H9 (cell line): Measurements from ENCODE around the gene PARP2. TPM values are rescaled to one million over a fixed set of nuclear protein-coding genes. Genes with fewer than 3 reads are reported as not detected.

ENCODE experiments used
- DNase-seq: peaks from one replicate; pipeline ENCODE4 v3.0.0-alpha.2; 2017
- H2AFZ ChIP-seq: one replicate; pipeline ENCODE4 v1.6.1; 2013; ENCODE audit warnings: mild to moderate bottlenecking, low read length, control low read depth, moderate library complexity
- H2AK5ac ChIP-seq: 2 replicates; pipeline ENCODE4 v1.6.1; 2013; ENCODE audit warnings: low read length, control low read depth, mixed read lengths; ENCODE audit not compliant: insufficient read length
- H2BK120ac ChIP-seq: one replicate; pipeline ENCODE4 v1.6.1; 2013; ENCODE audit warnings: low read depth, mild to moderate bottlenecking, low read length, control low read depth, inconsistent platforms; ENCODE audit not compliant: poor library complexity, severe bottlenecking
- H2BK12ac ChIP-seq: 2 replicates; pipeline ENCODE4 v1.6.1; 2013; ENCODE audit warnings: low read length, control low read depth, mixed read lengths, low read depth; ENCODE audit not compliant: insufficient read length
- H2BK15ac ChIP-seq: 2 replicates; pipeline ENCODE4 v1.6.1; 2013; ENCODE audit warnings: low read depth, low read length, control low read depth
- H2BK20ac ChIP-seq: one replicate; pipeline ENCODE4 v1.6.1; 2013; ENCODE audit warnings: low read depth, mild to moderate bottlenecking, low read length, control low read depth, inconsistent platforms; ENCODE audit not compliant: poor library complexity, severe bottlenecking
- H2BK5ac ChIP-seq: 2 replicates; pipeline ENCODE4 v1.6.1; 2013; ENCODE audit warnings: low read length, control low read depth, mixed read lengths; ENCODE audit not compliant: insufficient read length
- H3K14ac ChIP-seq: 2 replicates; pipeline ENCODE4 v1.6.1; 2013; ENCODE audit warnings: low read length, control low read depth; ENCODE audit not compliant: insufficient read depth
- H3K18ac ChIP-seq: 2 replicates; pipeline ENCODE4 v1.6.1; 2013; ENCODE audit warnings: low read depth, mild to moderate bottlenecking, mixed read lengths, low read length, control low read depth; ENCODE audit not compliant: insufficient read length
- H3K23ac ChIP-seq: 2 replicates; pipeline ENCODE4 v1.6.1; 2013; ENCODE audit warnings: low read length, control low read depth, mixed read lengths, low read depth; ENCODE audit not compliant: insufficient read length
- H3K23me2 ChIP-seq: 2 replicates; pipeline ENCODE4 v1.6.1; 2013; ENCODE audit warnings: low read depth, mild to moderate bottlenecking, mixed read lengths, low read length, control low read depth; ENCODE audit not compliant: insufficient read length, poor library complexity, severe bottlenecking
- H3K27ac ChIP-seq: 2 replicates; pipeline ENCODE4 v1.5.1; 2013; ENCODE audit warnings: low read length, control low read depth, mixed read lengths, low read depth; ENCODE audit not compliant: insufficient read length
- H3K27me3 ChIP-seq: 2 replicates; pipeline ENCODE4 v1.6.1; 2013; ENCODE audit warnings: low read length, control low read depth, inconsistent platforms; ENCODE audit not compliant: insufficient read depth
- H3K4ac ChIP-seq: 2 replicates; pipeline ENCODE4 v1.6.1; 2013; ENCODE audit warnings: low read depth, mild to moderate bottlenecking, control low read depth, inconsistent platforms, low read length, moderate library complexity
- H3K4me1 ChIP-seq: 2 replicates; pipeline ENCODE4 v1.6.1; 2013; ENCODE audit warnings: low read length, control low read depth, inconsistent platforms; ENCODE audit not compliant: insufficient read depth
- H3K4me2 ChIP-seq: 2 replicates; pipeline ENCODE4 v1.6.1; 2013; ENCODE audit warnings: low read length, control low read depth, mixed read lengths; ENCODE audit not compliant: insufficient read length, insufficient read depth
- H3K56ac ChIP-seq: 2 replicates; pipeline ENCODE4 v1.6.1; 2013; ENCODE audit warnings: low read depth, mild to moderate bottlenecking, mixed read lengths, low read length, control low read depth; ENCODE audit not compliant: insufficient read length
- H3K79me1 ChIP-seq: 2 replicates; pipeline ENCODE4 v1.6.1; 2013; ENCODE audit warnings: low read depth, mild to moderate bottlenecking, moderate library complexity, low read length, control low read depth, inconsistent platforms; ENCODE audit not compliant: insufficient read depth, poor library complexity, severe bottlenecking
- H3K79me2 ChIP-seq: 2 replicates; pipeline ENCODE4 v1.6.1; 2013; ENCODE audit warnings: low read length, control low read depth, inconsistent platforms; ENCODE audit not compliant: insufficient read depth
- H3K9ac ChIP-seq: 2 replicates; pipeline ENCODE4 v1.6.1; 2013; ENCODE audit warnings: low read length, control low read depth, mixed read lengths; ENCODE audit not compliant: insufficient read length; ENCODE audit errors: extremely low read depth
- H3K9me3 ChIP-seq: one replicate; pipeline ENCODE4 v1.6.1; 2013; ENCODE audit warnings: low read depth, low read length, inconsistent platforms; ENCODE audit not compliant: control insufficient read depth
- H3T11ph ChIP-seq: one replicate; pipeline ENCODE4 v1.6.1; 2013; ENCODE audit warnings: mild to moderate bottlenecking, low read length, control low read depth, inconsistent platforms
- H4K20me1 ChIP-seq: one replicate; pipeline ENCODE4 v1.6.1; 2013; ENCODE audit not compliant: control insufficient read depth, insufficient read length, insufficient read depth
- H4K5ac ChIP-seq: 2 replicates; pipeline ENCODE4 v1.6.1; 2013; ENCODE audit warnings: low read depth, mild to moderate bottlenecking, mixed read lengths, low read length, control low read depth; ENCODE audit not compliant: insufficient read length
- H4K8ac ChIP-seq: replicated peaks from 2 replicates; pipeline ENCODE4 v1.6.1; 2013; ENCODE audit warnings: low read length, control low read depth, mixed read lengths, low read depth; ENCODE audit not compliant: insufficient read length
- H4K91ac ChIP-seq: 2 replicates; pipeline ENCODE4 v1.6.1; 2013; ENCODE audit warnings: low read depth, mild to moderate bottlenecking, moderate library complexity, mixed read lengths, low read length, control low read depth; ENCODE audit not compliant: insufficient read length
- H3K27ac Mint-ChIP-seq, 3 experiments: 2 replicates in 2 of 3; 3 replicates in 1 of 3; pipeline ENCODE4 v1.8.0; 2020 to 2021; ENCODE audit warnings: mixed read lengths in 3 of 3, mild to moderate bottlenecking in 1 of 3, moderate library complexity in 1 of 3
- H3K27me3 Mint-ChIP-seq: 2 replicates; pipeline ENCODE4 v1.8.0; 2021; ENCODE audit warnings: low read depth, mild to moderate bottlenecking, moderate library complexity, mixed read lengths
- H3K36me3 Mint-ChIP-seq, 3 experiments: 2 replicates in 2 of 3; 3 replicates in 1 of 3; pipeline ENCODE4 v1.8.0; 2020 to 2021; ENCODE audit warnings: low read depth in 3 of 3, mixed read lengths in 3 of 3; ENCODE audit not compliant: insufficient read depth in 1 of 3
- H3K4me1 Mint-ChIP-seq, 2 experiments: 2 replicates each; pipeline ENCODE4 v1.8.0; 2020; ENCODE audit warnings: mixed read lengths in 2 of 2
- H3K4me3 Mint-ChIP-seq, 2 experiments: 2 replicates in 1 of 2; 3 replicates in 1 of 2; pipeline ENCODE4 v1.8.0; 2020 to 2021; ENCODE audit warnings: mild to moderate bottlenecking in 2 of 2, mixed read lengths in 2 of 2, moderate library complexity in 1 of 2
- H3K9me3 Mint-ChIP-seq, 2 experiments: 2 replicates in 1 of 2; 3 replicates in 1 of 2; pipeline ENCODE4 v1.8.0; 2020; ENCODE audit warnings: mild to moderate bottlenecking in 2 of 2, mixed read lengths in 2 of 2, moderate library complexity in 1 of 2
- CTCF ChIP-seq: fragments of 200-600 bp; sonication (generic); conservative IDR thresholded peaks from 3 replicates; pipeline ENCODE4 v1.8.0; 2021; ENCODE audit warnings: antibody characterized with exemption, mild to moderate bottlenecking
- WGBS: extraction: QIAGEN DNeasy Blood & Tissue Kit; methylation state at CpG from one replicate; pipeline ENCODE4 v1.1.7; 2013; ENCODE audit warnings: missing lambda C conversion rate, low lambda C conversion rate, mixed read lengths; ENCODE audit not compliant: insufficient read length; ENCODE audit errors: extremely low coverage; 5-methylcytosine and 5-hydroxymethylcytosine counted together
- total RNA-seq: library from RNA; stranded (reverse); gene quantifications from 2 replicates; pipeline ENCODE4 v1.2.1, GENCODE V29; 2021

Gene PARP2
- total RNA-seq, 1 experiment from 2014 or later: 25.4 TPM

DNA sequence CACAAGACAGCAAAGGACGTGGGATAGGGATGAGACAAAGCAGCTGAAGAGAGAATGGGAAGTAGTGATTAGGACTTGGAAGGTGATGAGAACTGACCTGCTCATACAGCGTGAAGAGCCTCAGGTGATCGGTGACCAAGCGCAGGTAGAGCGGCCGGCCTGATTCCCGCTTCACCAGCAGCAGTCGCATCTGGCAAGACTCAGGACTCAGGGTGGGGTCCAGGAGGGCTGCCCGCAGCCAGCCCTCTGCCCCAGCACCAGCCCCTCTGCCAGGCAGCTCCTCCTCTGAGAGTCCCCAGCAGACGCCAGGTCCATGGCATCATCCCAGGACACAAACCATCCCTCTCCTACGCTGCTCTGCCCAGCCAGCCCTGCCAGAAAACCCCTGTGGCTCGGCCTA, 39.1 kb downstream of the PARP2 start:
- Histone ChIP-seq H2BK20ac (no peak overlapping the region), H3K23me2 (no peaks in the 10 kb centered on the region), H3K9ac (no peak overlapping the region), H2BK120ac (no peak overlapping the region), H3K9me3 (no peaks in the 10 kb centered on the region), H3K79me2 (no peaks in the 10 kb centered on the region), H4K5ac (no peak overlapping the region), H3K27ac (no peak overlapping the region), H3K79me1 (no peaks in the 10 kb centered on the region), H3K4me1 (no peaks in the 10 kb centered on the region), H4K91ac (no peak overlapping the region), H3K14ac (no peak overlapping the region), H3K56ac (no peak overlapping the region), H2AFZ (no peak overlapping the region), H3T11ph (no peak overlapping the region), H2AK5ac (no peak overlapping the region), H2BK5ac (no peak overlapping the region), H2BK12ac (no peak overlapping the region), H3K4me2 (no peak overlapping the region), H3K4ac (no peak overlapping the region), H3K18ac (no peak overlapping the region), H3K27me3 (no peaks in the 10 kb centered on the region), H3K23ac (no peak overlapping the region), H4K20me1 (no peaks in the 10 kb centered on the region), H4K8ac (no peak overlapping the region), H2BK15ac (no peak overlapping the region)
- TF ChIP-seq CTCF: no peak
- Mint-ChIP-seq H3K4me1 (no peaks in the 10 kb centered on the region), H3K4me3 (no peak overlapping the region), H3K27me3 (no peaks in the 10 kb centered on the region), H3K27ac (peak overlapping the region in 1 of 3 experiments; percentile 36; a peak in 1 of 7 replicates), H3K36me3 (peaks cover 28 to 80% (median 66%) of the 10 kb centered on the region in 3 experiments; a peak in 6 of 7 replicates), H3K9me3 (no peaks in the 10 kb centered on the region; a peak in 1 of 5 replicates)
- WGBS: no CpG with 5 or more reads among the region's 12 CpGs
- no peak for DNase-seq
